DOHH2 (cell line): ENCODE results near the gene TTC23L.

ENCODE experiments used
- H3F3A ChIP-seq: fragments of 200-600 bp; sonication (generic), shearing (Covaris generic); 2 replicates; pipeline ENCODE4 v1.6.0; 2016; ENCODE audit warnings: antibody characterized with exemption, mild to moderate bottlenecking; ENCODE audit not compliant: control insufficient read depth, insufficient read depth
- H3K27ac ChIP-seq: fragments of 200-600 bp; sonication (generic); 2 replicates; pipeline ENCODE4 v1.5.1; 2014; ENCODE audit warnings: low read depth, mild to moderate bottlenecking, low read length, moderate library complexity
- H3K27me3 ChIP-seq: fragments of 200-600 bp; sonication (generic); 2 replicates; pipeline ENCODE4 v1.6.1; 2014; ENCODE audit warnings: mild to moderate bottlenecking, low read length, mixed read lengths; ENCODE audit not compliant: control insufficient read depth
- H3K36me3 ChIP-seq: fragments of 200-600 bp; sonication (generic); 2 replicates; pipeline ENCODE4 v1.6.1; 2014; ENCODE audit warnings: mild to moderate bottlenecking, low read length, moderate library complexity, mixed read lengths; ENCODE audit not compliant: control insufficient read depth
- H3K4me1 ChIP-seq: fragments of 200-600 bp; sonication (generic); 2 replicates; pipeline ENCODE4 v1.6.1; 2014; ENCODE audit warnings: mild to moderate bottlenecking, low read length, mixed read lengths; ENCODE audit not compliant: control insufficient read depth
- H3K4me2 ChIP-seq: fragments of 200-600 bp; sonication (generic); 2 replicates; pipeline ENCODE4 v1.6.0; 2014; ENCODE audit warnings: mild to moderate bottlenecking, low read length, moderate library complexity
- H3K4me3 ChIP-seq: fragments of 200-600 bp; sonication (generic); 2 replicates; pipeline ENCODE4 v1.5.1; 2014; ENCODE audit warnings: mild to moderate bottlenecking, low read length, mixed read lengths
- H3K79me2 ChIP-seq: fragments of 200-600 bp; sonication (generic); 2 replicates; pipeline ENCODE4 v1.6.1; 2014; ENCODE audit warnings: mild to moderate bottlenecking, low read length, mixed read lengths; ENCODE audit not compliant: control insufficient read depth
- H3K9me2 ChIP-seq: fragments of 200-600 bp; sonication (generic); replicated peaks from 2 replicates; pipeline ENCODE4 v1.6.1; 2014; ENCODE audit warnings: mild to moderate bottlenecking, low read length, mixed read lengths; ENCODE audit not compliant: control insufficient read depth
- H3K9me3 ChIP-seq: fragments of 200-600 bp; sonication (generic); 2 replicates; pipeline ENCODE4 v1.6.1; 2014; ENCODE audit warnings: antibody characterized with exemption, low read length, mixed read lengths; ENCODE audit not compliant: control insufficient read depth, insufficient read depth
- H4K20me1 ChIP-seq: fragments of 200-600 bp; sonication (generic); 2 replicates; pipeline ENCODE4 v1.6.0; 2014; ENCODE audit warnings: low read depth, mild to moderate bottlenecking, antibody characterized with exemption, low read length, moderate library complexity; ENCODE audit not compliant: control insufficient read depth, insufficient read depth
- CTCF ChIP-seq: fragments of 200-600 bp; sonication (generic); IDR thresholded peaks from one replicate; pipeline ENCODE4 v1.5.1; 2014; ENCODE audit warnings: antibody characterized with exemption, mild to moderate bottlenecking, low read depth, low read length; ENCODE audit not compliant: poor library complexity, severe bottlenecking
- EZH2phosphoT487 ChIP-seq: fragments of 200-600 bp; sonication (generic); IDR thresholded peaks from 2 replicates; pipeline ENCODE4 v1.6.1; 2017; ENCODE audit warnings: borderline replicate concordance, mild to moderate bottlenecking, antibody characterized with exemption, low read length, moderate library complexity, mixed read lengths

Gene TTC23L

GRCh38 chr5:34854459-34855174, 15.7 kb downstream of the TTC23L start:
- no peaks in the 10 kb centered on the region for H3K27me3 ChIP-seq
- no peaks in the 10 kb centered on the region for H4K20me1 ChIP-seq
- H3F3A ChIP-seq, result no peaks in the 10 kb centered on the region
- H3K4me1 ChIP-seq, result peaks cover 6% of the 10 kb centered on the region
- no peak overlapping the region for H3K4me2 ChIP-seq
- TF ChIP-seq CTCF (no peak), EZH2phosphoT487 (no peak)
- H3K79me2 ChIP-seq, result no peaks in the 10 kb centered on the region
- H3K36me3 ChIP-seq, result no peaks in the 10 kb centered on the region
- H3K9me3 ChIP-seq, result no peaks in the 10 kb centered on the region
- no peak overlapping the region for H3K27ac ChIP-seq
- H3K9me2 ChIP-seq, result no peaks in the 10 kb centered on the region
- H3K4me3 ChIP-seq, result no peak overlapping the region

- no peaks in the 10 kb centered on the region for H3K36me3 ChIP-seq
- H3K4me1 ChIP-seq, result peaks cover 6% of the 10 kb centered on the region
- H3K9me2 ChIP-seq, result no peaks in the 10 kb centered on the region
- H3K27ac ChIP-seq, result no peak overlapping the region
- no peaks in the 10 kb centered on the region for H4K20me1 ChIP-seq
- H3K4me3 ChIP-seq, result no peak overlapping the region
- H3K4me2 ChIP-seq, result no peak overlapping the region
- no peaks in the 10 kb centered on the region for H3K9me3 ChIP-seq
- no peaks in the 10 kb centered on the region for H3K27me3 ChIP-seq
- no peaks in the 10 kb centered on the region for H3K79me2 ChIP-seq
- H3F3A ChIP-seq, result no peaks in the 10 kb centered on the region
- no peak for TF ChIP-seq CTCF
- no peak for TF ChIP-seq EZH2phosphoT487
Measured at GRCh38 chr5:34857161-34857560, 18.2 kb downstream of the TTC23L start.

DNA sequence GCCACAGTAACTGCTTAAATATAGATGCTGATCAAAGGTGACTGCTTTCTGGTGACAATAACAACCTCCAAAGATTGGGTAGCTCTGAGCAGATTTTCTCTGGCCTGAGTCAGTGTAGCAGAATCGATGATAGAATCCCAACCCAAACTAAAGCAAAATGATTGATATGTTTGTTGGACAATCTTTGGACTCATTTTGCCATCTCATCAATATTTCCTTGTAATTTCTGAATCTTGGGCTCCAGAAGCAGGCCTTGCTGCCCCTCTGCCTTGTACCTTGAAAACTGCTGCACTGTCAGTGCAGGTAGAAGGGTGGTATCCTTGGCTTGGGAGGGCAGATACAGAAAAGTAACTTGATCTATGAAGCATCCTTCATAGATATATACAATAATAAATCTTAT, 18.9 kb downstream of the TTC23L start:
- no peak for TF ChIP-seq EZH2phosphoT487
- no peak for TF ChIP-seq CTCF
- no peaks in the 10 kb centered on the region for H4K20me1 ChIP-seq
- H3K9me2 ChIP-seq, result no peaks in the 10 kb centered on the region
- H3K27me3 ChIP-seq, result no peaks in the 10 kb centered on the region
- no peak overlapping the region for H3K27ac ChIP-seq
- no peaks in the 10 kb centered on the region for H3K9me3 ChIP-seq
- H3K36me3 ChIP-seq, result no peaks in the 10 kb centered on the region
- H3K4me1 ChIP-seq, result peaks cover 6% of the 10 kb centered on the region
- no peak overlapping the region for H3K4me3 ChIP-seq
- H3F3A ChIP-seq, result no peaks in the 10 kb centered on the region
- H3K79me2 ChIP-seq, result no peaks in the 10 kb centered on the region
- H3K4me2 ChIP-seq, result no peak overlapping the region
